MG63 (cell line): ENCODE measurements around the gene ACCS. TPM values are rescaled to one million over a fixed set of nuclear protein-coding genes. Genes with fewer than 3 reads are reported as not detected.

Experiments used
- DNase-seq: peaks from one replicate; pipeline ENCODE4 v3.0.0-alpha.2; 2020
- H3K27me3 ChIP-seq: fragments of 250-450 bp; sonication (Bioruptor Pico); 2 replicates; pipeline ENCODE4 v1.5.1; 2020; ENCODE audit warnings: mild to moderate bottlenecking, moderate library complexity
- H3K36me3 ChIP-seq: fragments of 250-450 bp; sonication (Bioruptor Pico); 2 replicates; pipeline ENCODE4 v1.5.1; 2020; ENCODE audit warnings: mild to moderate bottlenecking, moderate library complexity
- H3K4me3 ChIP-seq: fragments of 250-450 bp; sonication (Bioruptor Pico); 2 replicates; pipeline ENCODE4 v1.5.1; 2020; ENCODE audit warnings: mild to moderate bottlenecking, moderate library complexity
- H3K9me3 ChIP-seq: fragments of 250-450 bp; sonication (Bioruptor Pico); 2 replicates; pipeline ENCODE4 v1.5.1; 2020; ENCODE audit warnings: mild to moderate bottlenecking, moderate library complexity
- total RNA-seq: library from RNA; depleted of rRNA; stranded (reverse); fragments of >200 nt; shearing (Covaris generic); gene quantifications from 2 replicates; pipeline ENCODE4 v1.2.3, GENCODE V29; 2014; ENCODE audit warnings: low replicate concordance

The ACCS gene
- total RNA-seq, 1 experiment from 2014 or later, result 12.1 TPM

GRCh38 chr11:44068180-44068579, 2.1 kb downstream of the ACCS start:
- no peaks in the 10 kb centered on the region for H3K9me3 ChIP-seq
- no peak overlapping the region for H3K4me3 ChIP-seq
- H3K36me3 ChIP-seq, result no peaks in the 10 kb centered on the region; the same call in 1 of the 2 replicates
- DNase-seq, result no peak
- H3K27me3 ChIP-seq, result no peaks in the 10 kb centered on the region

GRCh38 chr11:44071157-44071556, 5.1 kb downstream of the ACCS start:
- no peak for DNase-seq
- H3K27me3 ChIP-seq, result no peaks in the 10 kb centered on the region
- H3K9me3 ChIP-seq, result no peaks in the 10 kb centered on the region
- no peaks in the 10 kb centered on the region; the same call in 1 of the 2 replicates for H3K36me3 ChIP-seq
- no peak overlapping the region for H3K4me3 ChIP-seq

DNA sequence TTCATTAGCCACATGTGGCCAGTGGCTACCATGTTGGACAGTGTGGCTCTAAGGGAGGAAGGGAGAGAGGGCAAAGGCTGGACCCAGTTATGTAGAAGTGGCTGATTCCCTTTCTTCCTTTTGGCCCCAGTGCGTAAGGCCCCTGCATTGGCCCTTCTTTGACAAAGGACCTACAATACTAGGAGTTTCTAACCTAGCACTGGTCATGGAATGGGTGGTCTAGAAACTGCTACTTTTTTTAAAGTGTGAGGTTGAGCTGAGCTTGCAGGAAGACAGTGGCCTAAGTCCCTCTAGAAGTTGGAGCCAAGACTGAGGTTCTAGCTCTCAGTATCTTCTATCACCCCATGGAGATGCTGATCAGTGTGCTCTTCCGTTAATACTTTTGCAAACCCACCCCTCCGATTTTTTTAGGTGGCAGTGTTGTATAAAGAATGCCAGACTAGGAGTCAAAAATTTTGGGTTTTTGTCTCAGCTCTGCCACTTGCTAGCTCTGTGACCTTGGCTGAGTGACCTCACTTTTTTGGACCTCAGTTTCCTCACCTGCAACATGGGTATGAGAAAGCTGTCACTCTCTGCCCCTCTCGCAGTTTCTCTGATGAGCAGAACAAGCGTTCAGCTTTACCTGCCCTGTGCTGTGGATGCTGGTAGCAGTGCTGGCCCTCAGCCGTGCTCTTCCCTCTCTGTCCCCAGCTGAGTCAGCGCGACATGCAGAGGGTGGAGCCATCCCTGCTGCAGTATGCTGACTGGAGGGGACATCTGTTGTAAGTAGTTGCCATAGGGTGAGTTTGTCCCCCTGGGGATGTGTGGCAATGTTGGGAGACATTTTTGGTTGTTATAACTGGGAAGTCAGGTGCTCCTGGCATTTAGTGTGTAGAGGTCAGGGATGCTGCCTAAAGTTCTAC, 6.9 kb downstream of the ACCS start:
- H3K27me3 ChIP-seq, result no peaks in the 10 kb centered on the region
- H3K9me3 ChIP-seq, result no peaks in the 10 kb centered on the region
- no peak for DNase-seq
- H3K36me3 ChIP-seq, result no peaks in the 10 kb centered on the region; the same call in 1 of the 2 replicates
- H3K4me3 ChIP-seq, result no peak overlapping the region

DNA sequence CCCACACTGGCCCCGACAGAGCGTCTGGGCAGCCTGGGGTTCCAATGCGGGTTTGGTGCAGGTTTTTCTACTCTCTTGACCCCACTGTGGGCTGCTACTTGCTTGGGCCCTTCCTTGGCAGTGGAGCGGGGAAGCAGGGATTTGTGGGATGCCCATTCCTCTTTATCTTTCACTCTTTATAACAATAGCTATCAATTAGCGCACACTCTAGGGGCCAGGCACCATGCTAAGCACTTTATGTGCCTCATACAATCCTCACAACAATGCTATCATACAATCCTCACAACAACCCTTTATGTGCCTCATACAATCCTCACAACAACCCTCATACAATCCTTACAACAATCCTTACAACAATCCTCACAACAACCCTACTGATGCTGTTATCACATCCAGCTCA, 12.7 kb downstream of the ACCS start:
- no peaks in the 10 kb centered on the region; the same call in 1 of the 2 replicates for H3K9me3 ChIP-seq
- no peaks in the 10 kb centered on the region for H3K27me3 ChIP-seq
- H3K36me3 ChIP-seq, result no peaks in the 10 kb centered on the region
- H3K4me3 ChIP-seq, result no peak overlapping the region
- no peak for DNase-seq

- H3K36me3 ChIP-seq, result no peaks in the 10 kb centered on the region
- no peaks in the 10 kb centered on the region for H3K27me3 ChIP-seq
- H3K9me3 ChIP-seq, result no peaks in the 10 kb centered on the region; the same call in 1 of the 2 replicates
- H3K4me3 ChIP-seq, result no peak overlapping the region
- no peak for DNase-seq
These were observed 13.3 kb downstream of the ACCS start for GRCh38 chr11:44079376-44079775.

- Histone ChIP-seq H3K27me3 (no peaks in the 10 kb centered on the region), H3K36me3 (no peaks in the 10 kb centered on the region)
- no peak for DNase-seq
These were observed 14.9 kb downstream of the ACCS start for GRCh38 chr11:44080951-44081350.

GRCh38 chr11:44082645-44083044, 16.6 kb downstream of the ACCS start:
- peaks cover 4% of the 10 kb centered on the region for H3K9me3 ChIP-seq
- H3K4me3 ChIP-seq, result no peak overlapping the region
- H3K36me3 ChIP-seq, result no peaks in the 10 kb centered on the region
- DNase-seq, result no peak
- no peaks in the 10 kb centered on the region for H3K27me3 ChIP-seq

More at GRCh38 chr11:44080951-44081350, 14.9 kb downstream of the ACCS start:
- no peak overlapping the region for H3K4me3 ChIP-seq
- H3K9me3 ChIP-seq, result peaks cover 4% of the 10 kb centered on the region

DNA sequence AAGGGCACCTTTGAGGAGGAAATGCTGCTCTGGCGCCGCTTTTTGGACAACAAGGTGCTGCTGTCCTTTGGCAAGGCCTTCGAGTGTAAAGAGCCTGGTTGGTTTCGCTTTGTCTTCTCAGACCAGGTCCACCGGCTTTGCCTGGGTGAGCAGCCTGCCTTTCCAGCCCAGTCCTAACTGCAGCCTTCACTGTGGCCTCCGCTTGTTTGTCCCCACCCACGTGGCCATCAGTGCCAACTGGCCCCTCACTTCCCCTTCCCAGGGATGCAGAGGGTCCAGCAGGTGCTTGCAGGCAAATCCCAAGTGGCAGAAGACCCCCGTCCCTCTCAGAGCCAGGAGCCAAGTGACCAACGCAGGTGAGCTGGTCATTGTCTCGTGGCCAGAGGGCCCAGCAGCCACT, 17.4 kb downstream of the ACCS start:
- no peak overlapping the region for H3K4me3 ChIP-seq
- no peaks in the 10 kb centered on the region for H3K27me3 ChIP-seq
- no peaks in the 10 kb centered on the region for H3K36me3 ChIP-seq
- peaks cover 4% of the 10 kb centered on the region for H3K9me3 ChIP-seq
- DNase-seq, result no peak

GRCh38 chr11:44083906-44084305, 17.8 kb downstream of the ACCS start:
- Histone ChIP-seq H3K4me3 (no peak overlapping the region), H3K36me3 (no peaks in the 10 kb centered on the region), H3K27me3 (no peaks in the 10 kb centered on the region), H3K9me3 (peaks cover 4% of the 10 kb centered on the region)
- no peak for DNase-seq

DNA sequence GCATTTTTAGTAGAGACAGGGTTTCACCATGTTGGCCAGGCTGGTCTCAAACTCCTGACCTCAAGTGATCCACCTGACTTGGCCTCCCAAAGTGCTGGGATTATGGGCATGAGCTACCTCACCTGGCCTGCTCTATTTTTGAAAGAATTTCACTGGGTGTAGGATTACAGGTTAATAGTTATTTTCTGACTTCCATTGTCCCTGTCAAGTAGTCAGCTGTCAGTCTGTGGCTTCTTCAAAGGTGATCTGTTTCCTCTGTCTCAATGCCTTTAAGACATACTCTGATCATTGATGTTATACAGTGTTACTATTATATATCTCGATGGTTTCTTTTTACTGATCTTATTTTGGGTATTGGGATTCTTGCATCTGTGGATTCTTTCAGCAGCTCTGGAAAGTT, 19.3 kb downstream of the ACCS start:
- H3K27me3 ChIP-seq, result no peaks in the 10 kb centered on the region
- peaks cover 4% of the 10 kb centered on the region for H3K9me3 ChIP-seq
- H3K4me3 ChIP-seq, result no peak overlapping the region
- no peak for DNase-seq
- H3K36me3 ChIP-seq, result no peaks in the 10 kb centered on the region

- Histone ChIP-seq H3K36me3 (no peaks in the 10 kb centered on the region), H3K27me3 (no peaks in the 10 kb centered on the region), H3K4me3 (no peak overlapping the region), H3K9me3 (peaks cover 4% of the 10 kb centered on the region; the same call in 1 of the 2 replicates)
- DNase-seq, result no peak
These were observed 22.3 kb downstream of the ACCS start for GRCh38 chr11:44088377-44088776.

GRCh38 chr11:44088871-44089270, 22.8 kb downstream of the ACCS start:
- DNase-seq, result no peak
- no peaks in the 10 kb centered on the region for H3K36me3 ChIP-seq
- H3K4me3 ChIP-seq, result no peak overlapping the region
- no peaks in the 10 kb centered on the region for H3K27me3 ChIP-seq
- peaks cover 4% of the 10 kb centered on the region; the same call in 1 of the 2 replicates for H3K9me3 ChIP-seq

DNA sequence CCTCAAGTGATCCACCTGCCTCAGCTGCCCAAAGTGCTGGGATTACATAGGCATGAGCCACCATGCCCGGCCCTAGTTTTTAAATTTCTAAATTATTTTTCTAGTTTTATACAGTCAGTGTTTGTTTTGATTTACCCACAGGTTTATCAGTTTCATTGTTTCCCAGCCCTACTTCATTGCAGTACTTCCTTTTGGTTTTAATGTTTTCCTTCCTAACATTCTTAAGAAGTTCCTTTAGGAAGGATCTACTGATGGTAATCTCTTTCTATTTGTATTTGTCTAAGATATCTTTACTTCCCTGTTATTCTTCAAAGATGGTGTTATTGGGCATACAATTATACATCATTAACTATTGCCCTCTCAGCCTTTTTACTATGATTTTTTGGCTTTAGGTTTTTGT, 24.5 kb downstream of the ACCS start:
- no peak for DNase-seq
- H3K36me3 ChIP-seq, result no peaks in the 10 kb centered on the region
- H3K27me3 ChIP-seq, result no peaks in the 10 kb centered on the region
- peaks cover 1% of the 10 kb centered on the region; the same call in 1 of the 2 replicates for H3K9me3 ChIP-seq
- no peak overlapping the region for H3K4me3 ChIP-seq

GRCh38 chr11:44094260-44094868, 28.3 kb downstream of the ACCS start:
- Histone ChIP-seq H3K9me3 (no peaks in the 10 kb centered on the region), H3K27me3 (no peaks in the 10 kb centered on the region), H3K36me3 (no peaks in the 10 kb centered on the region; the same call in 1 of the 2 replicates), H3K4me3 (no peak overlapping the region)
- peak; percentile 65 for DNase-seq

- peaks cover 2% of the 10 kb centered on the region; the same call in 1 of the 2 replicates for H3K36me3 ChIP-seq
- no peaks in the 10 kb centered on the region for H3K27me3 ChIP-seq
- no peaks in the 10 kb centered on the region for H3K9me3 ChIP-seq
- peak; percentile 84 for DNase-seq
- peak within 1 kb of the TSS; percentile 82 for H3K4me3 ChIP-seq
These were observed 29.7 kb downstream of the ACCS start, which contains the start of gene EXT2 for GRCh38 chr11:44095506-44096359. EXT2 (plus strand) TSS chr11:44095678; CDS start chr11:44107713, 12,035 bp downstream.

DNA sequence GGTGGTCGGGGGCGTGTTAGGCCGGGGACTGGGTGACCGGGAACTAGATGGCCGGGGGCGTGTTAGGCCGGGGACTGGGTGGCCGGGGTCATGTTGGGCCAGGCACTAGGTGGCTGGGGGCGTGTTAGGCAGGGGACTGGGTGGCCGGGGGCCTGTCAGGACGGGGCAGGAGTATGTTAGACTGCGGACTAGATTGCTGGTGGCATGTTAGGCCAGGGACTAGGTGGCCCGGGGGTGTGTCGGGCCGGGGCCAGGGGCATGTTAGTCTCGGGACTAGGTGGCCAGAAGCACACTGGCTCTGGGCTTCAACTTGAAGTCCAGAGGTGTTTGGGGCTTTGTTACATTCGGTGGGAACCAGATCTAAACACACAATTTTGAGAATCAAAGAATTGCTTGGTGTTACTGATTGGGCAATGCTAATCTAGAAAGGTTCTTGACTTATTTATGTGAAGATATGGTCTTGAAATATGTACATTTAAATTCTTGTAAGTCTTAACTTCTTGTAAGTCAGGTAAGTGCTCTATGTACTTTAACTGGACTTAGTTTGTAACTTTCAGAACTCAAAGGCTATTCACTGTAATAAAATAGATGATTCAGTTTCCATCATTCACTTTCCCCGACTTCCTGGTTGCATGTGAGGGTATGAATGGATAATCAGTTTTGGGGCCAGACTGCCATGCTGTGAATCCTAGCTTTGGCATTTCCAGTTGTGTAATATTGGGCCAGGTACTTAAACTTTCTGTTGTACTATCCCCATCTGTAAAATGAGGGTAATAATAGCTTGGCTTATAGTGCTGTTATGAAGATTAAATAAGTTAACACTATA, 30.5 kb downstream of the ACCS start:
- Histone ChIP-seq H3K9me3 (no peaks in the 10 kb centered on the region), H3K36me3 (peaks cover 2% of the 10 kb centered on the region; the same call in 1 of the 2 replicates), H3K4me3 (peak overlapping the region; percentile 82), H3K27me3 (no peaks in the 10 kb centered on the region)
- DNase-seq, result peak; percentile 10
